ENCODE data around the gene GTSE1.
A peak's percentile ranks its signal among the peaks of the same experiment; 100 is the strongest.
"Not testable (repeated sequence)": the region's sequence is repeated elsewhere in the genome, so short reads cannot be mapped to it uniquely, and the experiment has no call there.

The GTSE1 gene, protein sequence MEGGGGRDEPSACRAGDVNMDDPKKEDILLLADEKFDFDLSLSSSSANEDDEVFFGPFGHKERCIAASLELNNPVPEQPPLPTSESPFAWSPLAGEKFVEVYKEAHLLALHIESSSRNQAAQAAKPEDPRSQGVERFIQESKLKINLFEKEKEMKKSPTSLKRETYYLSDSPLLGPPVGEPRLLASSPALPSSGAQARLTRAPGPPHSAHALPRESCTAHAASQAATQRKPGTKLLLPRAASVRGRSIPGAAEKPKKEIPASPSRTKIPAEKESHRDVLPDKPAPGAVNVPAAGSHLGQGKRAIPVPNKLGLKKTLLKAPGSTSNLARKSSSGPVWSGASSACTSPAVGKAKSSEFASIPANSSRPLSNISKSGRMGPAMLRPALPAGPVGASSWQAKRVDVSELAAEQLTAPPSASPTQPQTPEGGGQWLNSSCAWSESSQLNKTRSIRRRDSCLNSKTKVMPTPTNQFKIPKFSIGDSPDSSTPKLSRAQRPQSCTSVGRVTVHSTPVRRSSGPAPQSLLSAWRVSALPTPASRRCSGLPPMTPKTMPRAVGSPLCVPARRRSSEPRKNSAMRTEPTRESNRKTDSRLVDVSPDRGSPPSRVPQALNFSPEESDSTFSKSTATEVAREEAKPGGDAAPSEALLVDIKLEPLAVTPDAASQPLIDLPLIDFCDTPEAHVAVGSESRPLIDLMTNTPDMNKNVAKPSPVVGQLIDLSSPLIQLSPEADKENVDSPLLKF

DNA sequence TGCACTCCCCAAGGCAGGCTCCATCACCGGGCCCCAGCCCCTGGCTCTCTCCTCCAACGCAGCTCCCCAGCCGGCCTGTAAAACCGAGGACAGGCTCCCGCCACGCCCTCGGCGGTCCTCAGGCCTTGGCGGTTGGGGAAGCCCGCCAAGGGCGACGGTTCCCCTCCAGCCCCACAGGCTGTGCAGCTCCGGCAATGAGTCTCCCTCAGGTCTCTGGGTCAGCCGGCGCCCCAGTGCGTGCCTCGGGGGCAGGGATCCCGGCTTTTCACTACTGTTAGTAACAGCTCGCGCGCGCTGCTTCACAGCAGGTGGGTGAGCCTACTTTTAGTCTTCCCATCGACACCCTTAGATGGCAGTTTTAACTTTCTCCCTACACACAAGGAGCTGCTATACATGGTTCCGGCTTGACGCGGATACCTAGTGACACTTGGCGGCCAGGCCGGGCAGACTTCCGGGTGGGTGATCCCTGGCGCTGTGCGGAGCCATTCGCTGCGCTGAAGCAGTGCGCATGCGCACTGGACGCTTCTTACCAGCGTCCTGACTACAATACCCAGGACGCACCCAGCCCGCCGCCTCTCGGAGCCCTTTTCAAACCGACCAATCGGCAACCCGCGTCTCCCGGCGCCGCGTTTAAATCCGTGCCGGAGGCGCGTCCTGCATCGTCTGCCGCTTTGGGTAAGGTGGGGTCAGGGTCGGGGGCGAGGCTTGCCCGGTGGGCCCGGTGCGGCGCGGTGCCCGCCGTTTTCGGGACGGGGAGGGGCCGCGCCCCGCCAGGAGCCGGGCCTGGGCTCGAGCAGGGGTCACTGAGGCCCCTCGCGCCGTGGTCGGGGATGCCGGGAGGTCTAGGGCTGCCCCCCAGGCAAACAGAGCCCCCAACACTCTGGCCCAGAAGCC lies at the start of gene GTSE1:
Gene GTSE1 (plus strand): TSS at position 614 of the 894 bp plus-strand sequence. CDS start 531 bp downstream, outside the sequence.
- peak; percentile 96 for FAIRE-seq

DNA sequence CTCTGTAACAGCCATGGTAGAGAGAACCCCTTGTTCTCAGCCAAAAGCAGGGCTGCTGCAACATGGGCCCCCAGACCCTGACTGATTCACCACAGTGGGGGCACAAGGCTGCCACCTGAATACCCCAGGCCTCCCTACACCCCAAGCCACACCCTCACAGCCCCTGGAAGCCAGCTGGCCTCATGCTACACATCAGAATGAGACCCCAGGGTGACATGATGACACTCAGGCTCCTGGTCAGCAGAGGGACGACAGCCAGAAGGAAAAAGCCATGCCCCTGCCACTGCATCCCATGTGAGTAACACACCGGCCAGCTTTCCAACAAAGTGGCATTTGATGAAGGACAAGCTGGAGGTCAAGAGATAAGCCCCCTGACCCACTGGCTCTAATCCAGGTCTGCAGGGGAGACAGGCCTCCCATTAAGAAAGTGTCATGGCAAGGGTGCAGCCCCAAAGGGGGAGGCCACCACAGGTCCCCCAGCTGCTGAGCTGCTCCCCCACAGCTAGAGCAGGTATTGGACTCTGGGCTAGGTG lies 49.2 kb upstream of the GTSE1 start:
- FAIRE-seq: no peak

DNA sequence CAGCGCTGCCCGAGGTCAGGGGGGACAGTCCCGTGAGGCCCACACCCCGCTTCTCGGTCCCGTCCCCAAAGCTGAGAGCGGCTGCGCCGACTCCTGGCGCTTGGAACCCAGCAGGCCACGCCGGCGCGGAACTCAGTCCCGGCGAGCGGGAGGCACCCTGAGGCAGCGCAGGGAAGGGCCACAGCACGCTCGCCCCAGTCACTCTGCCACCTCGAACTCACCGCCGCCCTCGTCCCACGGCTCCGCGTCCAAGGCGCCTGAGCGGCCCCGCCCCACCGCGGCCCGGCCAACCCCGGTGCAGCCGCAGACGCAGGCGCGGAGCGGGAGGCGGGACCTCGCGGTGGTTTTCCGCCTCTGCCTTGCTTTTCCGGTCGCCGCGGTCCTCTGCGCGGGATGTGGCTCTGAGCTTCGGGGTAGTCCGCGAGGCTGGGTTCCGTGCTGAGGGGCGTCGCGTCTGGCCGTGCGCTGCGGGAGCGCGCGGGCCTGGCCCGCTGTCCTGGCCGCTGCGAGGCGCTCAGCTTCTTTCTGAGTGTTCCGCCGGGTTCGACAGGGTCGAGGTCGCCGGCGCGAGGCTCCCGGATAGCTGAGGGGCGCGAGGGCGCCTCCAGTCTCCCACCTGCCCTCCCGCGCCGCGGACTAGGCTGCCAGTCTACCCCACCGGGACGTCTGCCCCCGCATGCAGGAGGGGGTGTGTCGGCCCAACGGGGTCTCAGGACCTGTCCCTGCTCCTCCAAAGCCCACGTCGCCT lies 46.5 kb upstream of the GTSE1 start, which contains the start of gene CDPF1:
Gene CDPF1 (minus strand): TSS at position 259 of the 748 bp plus-strand sequence. CDS start 2,009 bp downstream, outside the sequence.
- no peak for FAIRE-seq

DNA sequence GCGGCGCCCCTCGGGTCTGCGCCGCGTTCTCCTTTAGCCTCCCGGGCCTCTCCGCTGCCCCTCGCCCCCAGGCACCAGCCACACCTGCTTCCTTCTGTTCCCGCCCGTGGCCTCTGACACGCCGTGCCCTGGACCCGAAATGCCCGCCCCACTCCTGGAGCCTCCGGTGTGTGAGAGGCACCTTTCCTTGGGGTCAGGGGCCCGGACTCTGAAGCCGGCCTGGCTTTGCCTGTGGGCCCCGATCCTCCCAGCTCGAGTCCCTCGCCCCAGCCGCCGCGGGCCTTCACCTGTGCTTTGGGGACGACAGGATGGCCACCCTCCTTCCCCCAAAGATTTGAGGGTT lies 45.9 kb upstream of the GTSE1 start:
- FAIRE-seq: no peak

DNA sequence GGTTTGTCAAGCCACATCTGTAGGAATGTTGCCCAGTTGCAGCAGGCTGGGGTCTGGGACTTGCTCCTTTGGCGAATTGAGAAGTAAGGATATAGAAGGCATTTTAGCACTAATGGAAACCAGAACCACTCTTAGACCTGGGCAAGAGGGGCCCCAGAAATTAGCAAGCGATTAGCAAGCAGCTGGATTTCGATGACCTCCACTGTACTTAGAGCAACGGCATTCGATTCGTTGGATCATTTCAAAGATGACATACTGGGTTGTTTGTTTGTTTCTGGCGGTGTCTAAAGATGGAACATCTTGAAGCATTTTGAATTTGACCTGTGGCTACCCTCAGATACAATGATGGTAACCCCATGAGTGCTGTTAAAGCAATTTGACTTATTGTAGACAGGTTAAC lies 45.4 kb upstream of the GTSE1 start:
- no peak for FAIRE-seq

DNA sequence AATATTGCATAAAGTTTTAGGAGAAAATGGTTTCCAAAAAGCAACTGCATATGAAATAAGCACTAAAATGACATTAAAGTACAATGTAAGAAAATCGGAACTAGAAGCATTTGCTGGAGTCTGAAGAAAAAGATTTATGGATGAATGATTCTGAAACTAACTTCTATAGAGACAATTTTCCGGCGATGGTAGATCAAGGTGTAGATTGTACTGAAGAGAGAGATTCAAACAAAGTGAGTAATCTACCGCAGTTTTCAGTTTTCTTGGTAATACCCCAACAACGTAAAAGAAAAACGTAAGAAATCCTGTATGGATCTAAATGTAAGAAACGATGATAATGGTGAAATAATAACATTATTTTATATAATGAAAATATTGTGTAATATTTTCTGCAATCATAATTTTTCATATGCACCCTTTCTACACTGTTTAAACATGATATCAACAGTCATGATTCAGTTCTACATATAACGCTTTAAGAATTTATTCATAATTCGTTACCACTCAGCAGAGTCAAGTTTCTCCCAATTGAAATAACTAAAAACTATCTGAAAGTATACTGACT lies 44.8 kb upstream of the GTSE1 start:
- FAIRE-seq: no peak

GRCh38 chr22:46256358-46256958 lies 40.2 kb upstream of the GTSE1 start:
- FAIRE-seq: no peak

- FAIRE-seq: no peak
These were observed 37.3 kb upstream of the GTSE1 start for GRCh38 chr22:46259374-46259773.

- FAIRE-seq: no peak
These were observed 36.6 kb upstream of the GTSE1 start for GRCh38 chr22:46260038-46260437.

DNA sequence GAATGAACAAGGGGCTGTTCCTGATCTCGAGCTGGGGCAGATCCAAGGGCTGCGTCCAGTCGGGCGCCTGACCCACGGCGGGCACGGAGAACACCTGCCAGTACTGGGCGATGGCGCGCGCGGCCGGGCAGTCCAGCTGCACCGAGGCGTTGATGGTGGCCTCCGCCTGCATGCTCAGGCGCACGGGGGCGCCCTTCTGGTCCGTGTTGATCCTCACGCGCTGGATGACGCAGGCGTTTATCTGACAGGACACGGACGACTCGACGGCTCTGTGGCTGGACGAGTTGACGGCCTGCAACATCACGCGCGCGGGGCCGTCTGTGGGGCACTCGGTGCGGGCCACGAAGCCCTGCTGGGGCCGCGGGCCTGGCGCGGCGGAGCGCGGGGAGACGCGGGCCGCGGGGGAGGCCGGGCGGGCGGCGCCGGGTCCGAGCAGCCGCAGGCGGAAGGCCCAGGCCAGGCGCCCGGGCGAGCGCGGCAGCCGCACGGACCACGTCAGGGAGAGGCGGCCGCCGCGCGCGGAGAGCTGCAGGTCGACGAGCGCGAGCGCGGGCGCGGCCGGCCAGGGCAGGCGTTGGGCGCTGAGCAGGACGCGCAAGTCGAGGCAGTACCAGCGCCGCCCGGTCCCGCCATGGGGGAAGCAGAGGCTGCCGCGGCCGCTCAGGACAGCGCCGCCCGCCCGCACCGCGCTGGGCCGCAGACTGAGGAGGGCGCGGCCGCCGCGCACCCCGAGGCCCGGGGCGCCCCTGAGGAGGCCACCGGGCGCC lies 34.0 kb upstream of the GTSE1 start:
- no peak for FAIRE-seq

GRCh38 chr22:46263216-46263590 lies 33.5 kb upstream of the GTSE1 start, which contains the start of gene PKDREJ:
PKDREJ (minus strand) TSS chr22:46263343; CDS start chr22:46263322, 21 bp downstream.
- FAIRE-seq: no peak

GRCh38 chr22:46264520-46264919 lies 32.1 kb upstream of the GTSE1 start:
- FAIRE-seq: not testable (repeated sequence)

DNA sequence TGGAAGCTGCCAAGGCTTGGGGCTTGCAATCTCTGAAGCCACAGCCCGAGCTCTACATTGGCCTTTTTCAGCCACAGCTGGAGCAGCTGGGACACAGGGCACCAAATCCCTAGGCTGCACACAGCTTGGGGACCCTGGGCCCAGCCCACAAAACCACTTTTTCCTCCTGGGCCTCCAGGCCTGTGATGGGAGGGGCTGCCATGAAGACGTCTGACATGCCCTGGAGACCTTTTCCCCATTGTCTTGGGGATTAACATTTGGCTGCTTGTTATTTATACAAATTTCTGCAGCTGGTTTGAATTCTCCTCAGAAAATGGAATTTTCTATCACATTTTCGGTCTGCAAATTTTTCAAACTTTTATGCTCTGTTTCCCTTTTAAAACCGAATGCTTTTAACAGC lies 31.0 kb upstream of the GTSE1 start:
- FAIRE-seq: not testable (repeated sequence)

DNA sequence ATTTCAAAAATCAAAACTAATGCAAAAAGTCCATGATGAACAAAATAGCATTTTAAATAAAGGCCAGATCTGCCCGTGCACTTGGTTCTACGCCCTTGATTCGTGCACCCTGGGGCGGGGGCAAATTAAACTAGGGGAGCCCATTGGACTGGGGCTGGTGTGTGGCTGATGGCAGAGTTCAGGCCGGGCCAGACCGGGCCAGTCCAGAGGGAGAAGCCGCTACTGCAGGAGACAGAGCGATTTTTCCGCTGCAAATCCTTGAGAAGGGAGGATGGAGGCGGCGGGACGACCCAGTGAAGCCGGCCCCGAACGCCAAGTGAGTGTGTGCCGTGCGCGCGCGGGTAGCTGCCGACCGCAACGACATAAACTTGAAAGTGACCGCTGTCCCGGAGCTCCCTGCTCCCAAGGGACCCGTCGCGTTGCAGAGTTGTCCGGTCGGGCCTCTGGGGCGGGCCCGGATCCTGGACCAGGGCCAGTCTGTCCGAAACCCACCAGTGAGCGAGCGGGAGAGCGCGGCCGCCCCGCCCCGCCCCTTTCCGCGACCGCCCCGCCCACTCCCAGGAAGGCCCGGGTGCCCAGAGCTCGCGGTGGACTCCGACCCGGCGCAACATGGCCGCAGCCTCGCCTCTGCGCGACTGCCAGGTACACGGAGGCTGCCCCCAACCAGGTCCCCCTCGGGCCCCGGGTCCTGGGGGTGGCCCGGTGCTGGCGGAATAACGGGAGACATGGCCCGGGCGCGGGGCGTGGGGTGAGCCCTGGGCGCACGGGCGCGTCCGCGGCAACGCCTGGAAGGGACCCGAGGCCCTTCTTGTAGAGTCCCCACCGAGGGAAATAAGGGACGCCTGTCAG lies 29.0 kb upstream of the GTSE1 start, which contains the start of gene TTC38:
Gene TTC38 (plus strand): TSS at position 578 of the 849 bp plus-strand sequence. CDS start 32 bp downstream, at position 610.
- FAIRE-seq: no peak

DNA sequence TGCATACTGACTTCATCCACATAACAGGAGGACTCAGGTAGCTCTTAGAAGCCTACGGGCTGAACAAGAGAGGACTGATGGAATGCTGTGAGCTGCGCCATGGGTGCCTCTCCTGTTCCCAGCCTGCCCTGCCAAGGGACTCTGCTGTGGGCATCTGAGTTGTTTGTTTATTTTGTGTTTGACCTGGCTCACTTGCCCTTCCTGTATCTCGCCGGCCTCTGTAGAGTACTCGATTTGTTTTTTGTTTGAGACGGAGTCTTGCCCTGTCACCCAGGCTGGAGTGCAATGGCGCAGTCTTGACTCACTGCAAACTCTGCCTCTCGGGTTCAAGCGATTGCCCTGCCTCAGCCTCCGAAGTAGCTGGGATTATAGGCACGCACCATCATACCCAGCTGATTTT lies 27.1 kb upstream of the GTSE1 start:
- FAIRE-seq: no peak

DNA sequence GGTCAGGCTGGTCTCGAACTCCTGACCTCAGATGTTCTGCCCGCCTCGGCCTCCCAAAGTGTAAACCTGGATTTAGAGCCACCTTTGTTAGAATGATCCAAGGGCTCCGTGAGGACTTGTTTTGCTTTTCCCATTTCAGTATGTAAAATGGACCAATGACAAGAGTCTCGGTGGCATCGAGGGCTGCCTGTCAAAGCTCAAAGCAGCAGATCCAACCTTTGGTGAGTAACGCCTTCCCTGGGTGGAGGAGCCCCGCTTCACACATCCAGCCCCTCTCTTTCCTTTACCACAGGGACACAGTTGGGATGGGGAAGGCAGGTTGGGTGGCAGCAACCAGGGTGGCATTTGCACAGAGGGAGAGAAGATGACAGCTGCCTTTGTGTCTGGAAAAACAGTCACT lies 24.5 kb upstream of the GTSE1 start:
- no peak for FAIRE-seq

DNA sequence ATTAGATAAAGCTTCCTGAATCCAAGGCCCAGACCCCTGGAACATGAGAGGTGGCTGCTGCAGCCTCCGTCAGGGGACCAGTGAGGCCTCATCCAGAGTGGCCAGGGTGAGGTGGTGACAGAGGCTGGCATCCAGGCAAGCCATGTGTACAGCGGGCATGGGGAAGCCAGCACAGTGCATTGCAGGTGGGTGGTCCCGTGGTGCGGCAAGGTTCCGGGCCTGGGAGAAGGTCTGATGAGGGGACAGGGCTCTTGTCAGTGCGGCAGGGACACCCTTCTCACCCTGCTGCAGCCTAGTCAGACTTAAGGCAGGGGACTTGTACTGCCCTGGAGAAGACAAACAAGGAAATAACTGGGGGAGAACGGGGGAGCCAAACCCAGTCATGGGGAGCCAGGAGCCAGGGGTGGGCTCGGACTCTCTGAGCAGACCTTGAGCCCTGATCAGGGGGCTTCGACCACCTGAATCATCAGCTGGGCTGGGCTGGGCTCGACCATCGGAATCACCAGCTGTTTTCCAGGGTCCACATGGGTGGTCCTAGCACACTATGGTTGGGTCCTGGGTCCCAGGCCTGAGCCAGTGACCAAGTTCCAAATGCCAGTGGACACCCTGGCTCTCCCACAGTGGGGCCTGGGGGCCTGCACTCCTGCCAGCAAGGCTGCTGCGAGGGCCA lies 23.8 kb upstream of the GTSE1 start:
- no peak for FAIRE-seq

- no peak for FAIRE-seq
These were observed 23.1 kb upstream of the GTSE1 start for GRCh38 chr22:46273432-46274148.

Measured in endometrium (tissue), 2 donors.